Right atrium auricular region (tissue), 2 donors: ENCODE measurements around the gene NAA15. TPM values are rescaled to one million over a fixed set of nuclear protein-coding genes. Genes with fewer than 3 reads are reported as not detected.
A peak's percentile ranks its signal among the peaks of the same experiment; 100 is the strongest.

Experiments
- DNase-seq: peaks from one replicate; pipeline ENCODE4 v3.0.0-alpha.2; 2019; ENCODE audit warnings: low spot score
- H3K27ac ChIP-seq, 2 donors: fragments of 200-600 bp; sonication (generic); 1 replicate in 1 of 2; 2 replicates in 1 of 2; pipeline ENCODE4 v1.5.1; 2016 to 2019
- H3K27me3 ChIP-seq, 2 donors: fragments of 200-600 bp; sonication (generic); one replicate each; pipeline versions ENCODE4 v1.5.1 to v1.6.0; 2017 to 2019
- H3K36me3 ChIP-seq: fragments of 200-600 bp; sonication (generic); one replicate; pipeline ENCODE4 v1.5.1; 2016
- H3K4me1 ChIP-seq, 2 donors: fragments of 200-600 bp; sonication (generic); one replicate each; pipeline versions ENCODE4 v1.5.1 to v1.6.0; 2017 to 2019
- H3K4me3 ChIP-seq, 2 donors: fragments of 200-600 bp; sonication (generic); 1 replicate in 1 of 2; 2 replicates in 1 of 2; pipeline ENCODE4 v1.5.1; 2017 to 2019; ENCODE audit warnings: mild to moderate bottlenecking in 1 of 2, moderate library complexity in 1 of 2
- H3K9me3 ChIP-seq, 2 donors: fragments of 200-600 bp; sonication (generic); one replicate each; pipeline ENCODE4 v1.5.1; 2019
- total RNA-seq, 2 donors: library from RNA; depleted of rRNA; stranded (reverse); fragments of >200 nt; gene quantifications; one replicate each; pipeline ENCODE4 v1.1.0, GENCODE V29; 2016
- TF ChIP-seq, protein P1 (sequence below), 2 donors: fragments of 200-600 bp; sonication (generic); IDR thresholded peaks; one replicate each; pipeline ENCODE4 v1.5.1; 2019; ENCODE audit warnings: antibody characterized with exemption in 2 of 2

NAA15 gene
- total RNA-seq, 2 donors from 2014 or later: 21.5 to 24.2 TPM

DNA sequence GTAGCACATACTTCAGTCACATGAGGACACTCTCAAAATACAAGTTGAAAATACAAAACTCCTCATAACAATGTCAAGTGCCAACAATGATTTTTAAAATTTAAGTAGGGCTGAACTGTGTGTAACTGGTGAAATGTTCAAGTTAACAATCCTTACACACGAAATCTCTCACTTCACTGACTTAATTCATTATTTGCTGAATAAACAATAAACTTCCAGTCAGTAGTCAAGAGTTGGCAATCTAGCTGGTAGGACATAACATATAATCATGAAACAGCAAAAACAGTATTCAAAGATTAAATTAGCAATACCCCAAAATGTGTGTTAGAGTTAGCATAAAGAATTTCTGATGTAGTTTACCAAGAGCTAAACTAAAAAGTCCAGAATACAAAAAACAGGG is 150.7 kb downstream of the NAA15 start:
- Histone ChIP-seq H3K4me1 (peaks cover 0 to 36% of the 10 kb centered on the region in 2 donors), H3K4me3 (no peak overlapping the region), H3K27ac (peak overlapping the region in 1 of 2 donors; percentile 96), H3K27me3 (no peaks in the 10 kb centered on the region), H3K9me3 (no peaks in the 10 kb centered on the region), H3K36me3 (no peaks in the 10 kb centered on the region)
- no peak for DNase-seq
- TF ChIP-seq, protein P1, sequence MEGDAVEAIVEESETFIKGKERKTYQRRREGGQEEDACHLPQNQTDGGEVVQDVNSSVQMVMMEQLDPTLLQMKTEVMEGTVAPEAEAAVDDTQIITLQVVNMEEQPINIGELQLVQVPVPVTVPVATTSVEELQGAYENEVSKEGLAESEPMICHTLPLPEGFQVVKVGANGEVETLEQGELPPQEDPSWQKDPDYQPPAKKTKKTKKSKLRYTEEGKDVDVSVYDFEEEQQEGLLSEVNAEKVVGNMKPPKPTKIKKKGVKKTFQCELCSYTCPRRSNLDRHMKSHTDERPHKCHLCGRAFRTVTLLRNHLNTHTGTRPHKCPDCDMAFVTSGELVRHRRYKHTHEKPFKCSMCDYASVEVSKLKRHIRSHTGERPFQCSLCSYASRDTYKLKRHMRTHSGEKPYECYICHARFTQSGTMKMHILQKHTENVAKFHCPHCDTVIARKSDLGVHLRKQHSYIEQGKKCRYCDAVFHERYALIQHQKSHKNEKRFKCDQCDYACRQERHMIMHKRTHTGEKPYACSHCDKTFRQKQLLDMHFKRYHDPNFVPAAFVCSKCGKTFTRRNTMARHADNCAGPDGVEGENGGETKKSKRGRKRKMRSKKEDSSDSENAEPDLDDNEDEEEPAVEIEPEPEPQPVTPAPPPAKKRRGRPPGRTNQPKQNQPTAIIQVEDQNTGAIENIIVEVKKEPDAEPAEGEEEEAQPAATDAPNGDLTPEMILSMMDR (IDR thresholded peaks at IDR 0.05): no peak

DNA sequence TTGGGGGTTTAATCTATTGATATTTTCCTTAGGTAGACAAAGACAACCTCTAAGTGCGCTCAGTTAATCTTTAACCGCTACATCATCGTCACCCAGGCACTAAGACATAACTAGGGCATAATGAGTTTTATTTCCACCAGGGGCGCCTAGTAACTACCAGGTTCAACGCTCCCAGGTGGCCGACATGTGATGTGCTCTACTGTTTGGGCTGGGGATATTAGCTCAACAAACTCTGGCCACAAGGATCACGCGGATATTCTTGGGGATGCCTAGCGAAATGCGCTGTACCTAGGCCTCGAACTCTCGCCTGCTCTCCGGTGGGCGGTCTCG is 151.7 kb downstream of the NAA15 start:
- H3K27ac ChIP-seq: peak overlapping the region; percentile 96
- no peaks in the 10 kb centered on the region for H3K9me3 ChIP-seq
- DNase-seq: no peak
- peaks cover 0 to 46% of the 10 kb centered on the region in 2 donors for H3K4me1 ChIP-seq
- no peaks in the 10 kb centered on the region for H3K27me3 ChIP-seq
- TF ChIP-seq, protein P1 (IDR thresholded peaks at IDR 0.05): no peak
- H3K4me3 ChIP-seq: peak overlapping the region; percentile 78 to 94
- H3K36me3 ChIP-seq: no peaks in the 10 kb centered on the region

DNA sequence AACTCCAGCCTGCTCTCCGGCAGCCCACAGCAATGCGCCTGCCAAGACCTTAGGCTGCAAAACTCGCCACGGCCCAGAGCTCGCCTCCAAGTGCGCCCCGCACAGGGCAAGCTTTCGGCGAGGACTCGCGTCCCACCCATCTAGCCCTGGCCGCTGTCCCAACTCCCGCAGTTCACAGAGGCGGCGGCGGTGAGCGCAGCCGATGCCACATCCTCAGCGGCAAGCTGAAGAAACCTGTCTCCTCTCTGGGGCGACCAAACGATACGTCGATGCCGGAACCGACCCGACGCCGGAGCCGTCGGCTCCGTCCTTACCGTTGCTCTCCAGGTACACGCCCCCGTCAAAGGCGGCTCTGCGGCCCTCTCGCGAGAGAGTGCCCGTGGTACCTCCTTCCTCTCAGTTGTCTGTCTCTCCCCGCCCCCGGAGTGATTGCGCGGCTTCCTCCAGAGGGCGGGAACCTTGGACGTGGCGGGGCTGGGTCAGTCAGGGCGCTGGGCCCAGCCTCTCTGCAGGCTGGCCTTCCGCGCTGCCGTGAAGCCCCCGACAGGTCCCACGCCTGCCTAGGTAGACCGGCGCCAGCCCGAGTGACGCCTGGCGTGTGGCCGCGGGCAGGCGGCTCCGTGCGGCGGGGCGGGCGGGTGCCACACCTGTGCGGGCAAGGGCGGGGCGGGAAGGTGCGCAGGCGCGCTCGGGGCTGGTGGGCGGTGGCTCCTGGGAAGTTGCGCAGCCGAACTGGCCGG is 152.2 kb downstream of the NAA15 start:
- TF ChIP-seq, protein P1 (IDR thresholded peaks at IDR 0.05): peak in 1 of 2 donors; percentile 28
- H3K27me3 ChIP-seq: no peaks in the 10 kb centered on the region
- H3K4me3 ChIP-seq: peak overlapping the region; percentile 78 to 94
- peak overlapping the region; percentile 96 for H3K27ac ChIP-seq
- H3K4me1 ChIP-seq: peaks cover 0 to 51% of the 10 kb centered on the region in 2 donors
- H3K36me3 ChIP-seq: no peaks in the 10 kb centered on the region
- peak; percentile 98 for DNase-seq
- no peaks in the 10 kb centered on the region for H3K9me3 ChIP-seq

DNA sequence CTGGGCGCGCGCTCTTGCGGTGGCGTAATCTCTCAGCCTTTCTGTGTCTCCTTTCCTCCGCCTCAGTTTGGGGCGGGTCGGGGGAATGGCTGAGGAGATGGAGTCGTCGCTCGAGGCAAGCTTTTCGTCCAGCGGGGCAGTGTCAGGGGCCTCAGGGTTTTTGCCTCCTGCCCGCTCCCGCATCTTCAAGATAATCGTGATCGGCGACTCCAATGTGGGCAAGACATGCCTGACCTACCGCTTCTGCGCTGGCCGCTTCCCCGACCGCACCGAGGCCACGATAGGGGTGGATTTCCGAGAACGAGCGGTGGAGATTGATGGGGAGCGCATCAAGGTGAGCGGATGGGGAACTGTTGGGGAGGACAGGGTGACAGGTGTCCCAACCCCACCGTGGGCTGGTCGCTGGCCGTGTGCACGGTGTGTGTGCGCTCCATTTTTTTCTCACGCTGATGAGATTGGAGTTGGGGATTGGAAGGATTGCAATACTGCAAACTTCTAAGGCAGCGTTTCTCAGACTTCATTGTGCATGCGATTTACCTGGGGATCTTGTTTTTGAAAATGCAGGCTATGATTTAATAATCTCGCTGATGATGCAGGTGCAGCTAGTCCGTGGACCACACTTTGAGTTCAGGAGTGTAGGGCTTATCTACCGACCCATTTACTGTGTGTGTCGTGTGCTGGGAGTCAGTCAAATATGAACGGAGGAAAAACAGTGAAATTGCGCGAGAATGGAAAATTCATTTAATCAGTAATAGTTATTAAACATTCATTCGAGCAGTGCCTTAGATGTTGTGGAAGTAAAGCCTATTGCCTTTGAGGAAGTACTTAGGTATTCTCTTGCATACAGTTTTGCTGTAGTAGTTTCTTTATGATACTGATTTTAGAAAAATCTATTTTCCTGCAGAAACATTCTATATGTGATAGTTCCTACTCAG is 153.1 kb downstream of the NAA15 start, which contains the start of gene RAB33B:
TSS of gene RAB33B (plus strand) at position 11 of the 935 bp plus-strand sequence. CDS start at position 86, 75 bp downstream.
- DNase-seq: peak; percentile 95
- TF ChIP-seq, protein P1 (IDR thresholded peaks at IDR 0.05): no peak
- H3K27ac ChIP-seq: peak within 1 kb of the TSS; percentile 96
- H3K4me3 ChIP-seq: peak within 1 kb of the TSS; percentile 78 to 94
- peaks cover 0 to 58% of the 10 kb centered on the region in 2 donors for H3K4me1 ChIP-seq
- H3K27me3 ChIP-seq: no peaks in the 10 kb centered on the region
- H3K36me3 ChIP-seq: no peaks in the 10 kb centered on the region
- H3K9me3 ChIP-seq: no peaks in the 10 kb centered on the region

DNA sequence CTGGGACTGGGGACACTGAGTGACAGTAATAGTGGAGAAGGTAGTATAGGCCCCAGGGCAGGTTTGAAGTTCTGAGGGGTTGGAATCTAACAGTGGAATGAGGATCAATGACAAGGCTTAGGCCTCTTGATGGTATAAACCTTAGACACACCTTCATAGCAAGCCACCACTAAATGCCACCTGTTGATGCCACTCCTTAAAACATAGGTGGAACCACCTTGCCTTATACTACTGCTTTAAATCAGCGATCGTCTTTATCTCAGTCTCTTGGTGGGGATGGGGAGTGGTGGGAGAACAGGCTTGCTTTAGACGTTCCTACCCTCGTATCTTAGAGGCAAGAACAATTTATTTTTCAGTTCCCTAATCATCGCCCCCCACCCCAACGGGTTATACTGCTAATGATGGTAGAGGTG is 153.8 kb downstream of the NAA15 start:
- DNase-seq: no peak
- TF ChIP-seq, protein P1 (IDR thresholded peaks at IDR 0.05): no peak
- H3K4me1 ChIP-seq: peaks cover 0 to 58% of the 10 kb centered on the region in 2 donors
- no peaks in the 10 kb centered on the region for H3K9me3 ChIP-seq
- H3K36me3 ChIP-seq: no peaks in the 10 kb centered on the region
- peak overlapping the region; percentile 78 to 94 for H3K4me3 ChIP-seq
- peak overlapping the region; percentile 96 for H3K27ac ChIP-seq
- no peaks in the 10 kb centered on the region for H3K27me3 ChIP-seq
